Adrenal gland (tissue), 12 donors: ENCODE results near the gene TECPR1. TPM values are rescaled to one million over a fixed set of nuclear protein-coding genes. Genes with fewer than 3 reads are reported as not detected.

ENCODE experiments used
- DNase-seq, 7 donors: peaks; one replicate each; pipeline ENCODE4 v3.0.0-alpha.2; 2019 to 2020
- H3K27ac ChIP-seq, 5 donors: fragments of 200-600 bp; sonication (generic) in 4 of 5; 1 replicate in 3 of 5; 2 replicates in 2 of 5; pipeline versions ENCODE4 v1.5.1 to v1.8.0; 2016 to 2020; ENCODE audit warnings: mild to moderate bottlenecking in 1 of 5
- H3K27me3 ChIP-seq: fragments of 200-600 bp; 2 replicates; pipeline ENCODE4 v1.8.0; 2021
- H3K36me3 ChIP-seq, 2 donors: fragments of 200-600 bp; replicated peaks in 1 of 2; 1 replicate in 1 of 2; 2 replicates in 1 of 2; pipeline versions ENCODE4 v1.5.1 to v1.8.0; 2018 to 2022
- H3K4me1 ChIP-seq, 2 donors: fragments of 200-600 bp; replicated peaks in 1 of 2; 1 replicate in 1 of 2; 2 replicates in 1 of 2; pipeline versions ENCODE4 v1.5.1 to v1.8.0; 2018 to 2021
- H3K4me3 ChIP-seq, 4 donors: fragments of 200-600 bp; sonication (generic) in 3 of 4; one replicate each; pipeline ENCODE4 v1.5.1; 2016 to 2018
- H3K9me3 ChIP-seq, 3 donors: fragments of 200-600 bp; sonication (generic) in 1 of 3; replicated peaks in 1 of 3; 1 replicate in 2 of 3; 2 replicates in 1 of 3; pipeline versions ENCODE4 v1.5.1 to v1.8.0; 2016 to 2021
- CTCF ChIP-seq, 6 experiments: fragments of 450-650 bp in 4 of 6; fragments of 200-600 bp in 2 of 6; sonication (generic) in 1 of 6; IDR thresholded peaks; 1 replicate in 5 of 6; 2 replicates in 1 of 6; pipeline versions ENCODE4 v1.5.1 to v1.8.0; 2016 to 2021; ENCODE audit warnings: antibody characterized with exemption in 6 of 6, mild to moderate bottlenecking in 2 of 6, moderate library complexity in 1 of 6
- POLR2A ChIP-seq, 2 donors: fragments of 450-650 bp; IDR thresholded peaks; one replicate each; pipeline ENCODE4 v1.6.1; 2017; ENCODE audit warnings: antibody characterized with exemption in 2 of 2, mild to moderate bottlenecking in 2 of 2, moderate library complexity in 1 of 2
- WGBS, 4 donors: extraction: QIAGEN DNeasy Blood & Tissue Kit in 2 of 4; methylation state at CpG; one replicate each; pipeline versions ENCODE4 v1.1.5 to v1.1.7; 2013 to 2017; 5-methylcytosine and 5-hydroxymethylcytosine counted together
- intact Hi-C, 2 donors: fragments of 100-400 bp; cut with DNase I; formaldehyde crosslinking; loops; one replicate each; pipeline versions ENCODE4 v1.14.1 to v1.15.0; 2022 to 2023
- polyA plus RNA-seq, 3 donors: library from polyadenylated mRNA; stranded (reverse); fragments of 200-250 nt in 2 of 3; fragments of 350-450 nt in 1 of 3; fragmentation: Illumina TruSeq in 1 of 3; extraction: RNeasy Lipid Tissue Mini Kit (QIAGEN cat#74804) in 1 of 3; gene quantifications; one replicate each; pipeline ENCODE4 v1.2.3, GENCODE V29; 2013 to 2014
- total RNA-seq, 9 donors: library from RNA; depleted of rRNA in 4 of 9; stranded (reverse); fragments of >200 nt in 4 of 9; fragments of 120-200 nt in 1 of 9; fragmentation: NEBNext Ultra II Directional in 1 of 9; extraction: Animal tissue kit (Norgen Biotek cat#: 25700) in 1 of 9; gene quantifications; one replicate each; pipeline versions ENCODE4 v1.1.0 to v1.2.4, GENCODE V29; 2013 to 2023
- donor health status: healthy with polysubstance abuse.
- donor health status: Bipolar disorder and iron deficiency.
- donor health status: DM: yes; HTN: yes; CAD: no.
- donor health status: DM: no; HTN: no; CAD: no.
- donor health status: DM: no; HTN: no; CAD: no.
- donor health status: DM: yes; HTN: yes; CAD: no.

Gene TECPR1
- total and polyA plus RNA-seq, 12 donors: 6.2 to 36.4 (median 16.9) TPM

DNA sequence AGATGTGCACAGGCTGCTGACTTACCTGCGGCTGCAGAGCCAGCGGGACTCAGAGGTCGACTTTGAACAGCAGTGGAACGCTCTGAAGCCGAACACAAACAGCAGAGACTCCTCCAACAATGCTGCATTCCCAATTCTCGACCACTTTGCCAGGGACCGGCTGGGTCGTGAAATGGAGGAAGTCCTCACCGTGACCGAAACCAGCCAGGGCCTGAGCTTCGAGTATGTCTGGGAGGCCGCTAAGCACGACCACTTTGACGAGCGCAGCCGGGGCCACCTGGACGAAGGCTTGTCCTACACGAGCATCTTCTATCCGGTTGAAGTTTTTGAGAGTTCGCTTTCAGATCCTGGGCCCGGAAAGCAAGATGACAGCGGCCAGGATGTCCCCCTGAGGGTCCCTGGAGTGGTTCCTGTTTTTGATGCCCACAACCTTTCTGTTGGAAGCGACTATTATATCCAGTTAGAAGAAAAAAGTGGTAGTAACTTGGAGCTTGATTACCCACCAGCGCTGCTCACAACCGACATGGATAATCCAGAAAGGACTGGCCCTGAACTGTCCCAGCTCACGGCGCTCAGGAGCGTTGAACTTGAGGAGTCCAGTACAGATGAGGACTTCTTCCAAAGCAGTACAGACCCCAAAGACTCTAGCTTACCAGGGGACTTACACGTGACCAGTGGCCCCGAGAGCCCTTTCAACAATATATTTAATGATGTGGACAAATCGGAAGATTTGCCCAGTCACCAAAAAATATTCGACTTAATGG lies 60.2 kb downstream of the TECPR1 start:
- Histone ChIP-seq H3K4me1 (peaks cover 0 to under 1% of the 10 kb centered on the region in 2 donors), H3K9me3 (no peaks in the 10 kb centered on the region), H3K4me3 (no peak overlapping the region), H3K27me3 (no peaks in the 10 kb centered on the region), H3K36me3 (peaks cover 0 to 46% of the 10 kb centered on the region in 2 donors), H3K27ac (no peak overlapping the region)
- TF ChIP-seq POLR2A (IDR thresholded peaks at IDR 0.05) (no peak), CTCF (IDR thresholded peaks at IDR 0.05) (no peak)
- DNase-seq: no peak
- WGBS, 4 donors: 96 to 97% (median 97%) methylated on average over 26 to 32 of the region's 32 CpGs
- intact Hi-C loops: no loop called here

GRCh38 chr7:98189559-98189958 lies 62.5 kb downstream of the TECPR1 start:
- H3K27me3 ChIP-seq: no peaks in the 10 kb centered on the region
- no peak overlapping the region for H3K4me3 ChIP-seq
- H3K4me1 ChIP-seq: peaks cover 0 to 7% of the 10 kb centered on the region in 2 donors
- intact Hi-C loops: no loop called here
- 84 to 95% (median 94%) methylated on average over 11 of the region's 11 CpGs for WGBS, 4 donors
- no peak for DNase-seq
- H3K27ac ChIP-seq: no peak overlapping the region
- H3K36me3 ChIP-seq: peaks cover 0 to 36% of the 10 kb centered on the region in 2 donors
- no peak for TF ChIP-seq CTCF (IDR thresholded peaks at IDR 0.05)
- TF ChIP-seq POLR2A (IDR thresholded peaks at IDR 0.05): no peak
- H3K9me3 ChIP-seq: no peaks in the 10 kb centered on the region

GRCh38 chr7:98187138-98187502 lies 64.9 kb downstream of the TECPR1 start:
- H3K4me3 ChIP-seq: no peak overlapping the region
- no peaks in the 10 kb centered on the region for H3K9me3 ChIP-seq
- TF ChIP-seq CTCF (IDR thresholded peaks at IDR 0.05) (no peak), POLR2A (IDR thresholded peaks at IDR 0.05) (no peak)
- 57 to 80% (median 71%) methylated on average over 1 of the region's 1 CpG for WGBS, 4 donors
- H3K36me3 ChIP-seq: peaks cover 0 to 14% of the 10 kb centered on the region in 2 donors
- intact Hi-C loops: no loop called here
- peaks cover 0 to 7% of the 10 kb centered on the region in 2 donors for H3K4me1 ChIP-seq
- DNase-seq: no peak
- H3K27me3 ChIP-seq: no peaks in the 10 kb centered on the region
- H3K27ac ChIP-seq: no peak overlapping the region

DNA sequence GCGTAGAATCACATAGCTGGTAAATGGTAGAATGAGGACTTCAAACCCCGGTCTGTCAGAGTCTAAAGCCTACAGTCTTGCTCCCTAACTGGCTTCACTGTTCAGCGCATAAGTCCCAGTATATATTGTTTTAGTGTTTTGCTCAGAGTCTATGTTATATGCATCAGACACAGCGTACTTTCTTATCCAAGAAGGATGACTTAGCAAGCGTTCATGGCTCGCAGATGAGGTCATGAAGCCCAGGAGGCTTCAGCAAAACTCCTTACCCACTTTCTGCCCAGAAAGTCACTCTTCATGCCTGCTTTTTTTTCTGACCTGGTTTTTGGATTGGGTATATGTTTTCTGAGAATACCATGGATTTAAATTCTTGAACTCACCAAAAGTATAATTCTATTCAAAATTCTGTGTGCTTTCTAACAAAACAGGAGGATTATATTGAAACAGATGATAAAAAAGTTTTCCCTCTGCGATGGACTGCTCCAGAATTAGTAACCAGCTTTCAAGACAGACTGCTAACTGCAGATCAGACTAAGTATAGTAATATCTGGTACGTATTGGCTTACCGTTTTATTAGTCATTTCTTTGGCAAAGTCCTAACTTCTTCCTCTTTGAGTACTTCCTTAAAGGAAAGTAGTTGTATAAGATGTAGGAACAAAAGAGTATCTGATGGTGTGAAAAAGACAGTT lies 65.4 kb downstream of the TECPR1 start:
- intact Hi-C loops: no loop called here
- Histone ChIP-seq H3K36me3 (peaks cover 0 to 8% of the 10 kb centered on the region in 2 donors), H3K4me3 (no peak overlapping the region), H3K27ac (no peak overlapping the region), H3K9me3 (no peaks in the 10 kb centered on the region), H3K4me1 (peaks cover 0 to 7% of the 10 kb centered on the region in 2 donors), H3K27me3 (no peaks in the 10 kb centered on the region)
- no peak for DNase-seq
- TF ChIP-seq POLR2A (IDR thresholded peaks at IDR 0.05) (no peak), CTCF (IDR thresholded peaks at IDR 0.05) (no peak)
- WGBS, 4 donors: 67 to 78% (median 71%) methylated on average over 9 of the region's 9 CpGs
